Neural cell (in vitro differentiated cells): Measurements from ENCODE around the gene EYS. TPM values are rescaled to one million over a fixed set of nuclear protein-coding genes. Genes with fewer than 3 reads are reported as not detected.

Experiments
- H2AFZ ChIP-seq: fragments of 200-600, 300-800 bp; sonication (generic), shearing (Covaris generic); 2 replicates; pipeline ENCODE4 v1.6.0; 2014; ENCODE audit warnings: low read depth, mild to moderate bottlenecking, antibody characterized with exemption, low read length, moderate library complexity
- H3F3A ChIP-seq: fragments of 200-600 bp; shearing (Covaris generic); 2 replicates; pipeline ENCODE4 v1.6.1; 2016; ENCODE audit warnings: mild to moderate bottlenecking, moderate library complexity, mixed read lengths, antibody characterized with exemption, low read length; ENCODE audit not compliant: insufficient read depth, poor library complexity, severe bottlenecking
- H3K27ac ChIP-seq: fragments of 200-600, 300-800 bp; sonication (generic), shearing (Covaris generic); 2 replicates; pipeline ENCODE4 v1.5.1; 2014; ENCODE audit warnings: mild to moderate bottlenecking, low read length, moderate library complexity
- H3K27me3 ChIP-seq: fragments of 300-800, 200-600 bp; sonication (generic), shearing (Covaris generic); 2 replicates; pipeline ENCODE4 v1.6.0; 2014; ENCODE audit warnings: mild to moderate bottlenecking, low read depth, low read length, moderate library complexity; ENCODE audit not compliant: insufficient read depth
- H3K36me3 ChIP-seq: fragments of 300-800, 200-600 bp; sonication (generic), shearing (Covaris generic); 2 replicates; pipeline ENCODE4 v1.5.1; 2014; ENCODE audit warnings: mild to moderate bottlenecking, antibody characterized with exemption, low read length, moderate library complexity; ENCODE audit not compliant: insufficient read depth
- H3K4me2 ChIP-seq: fragments of 300-800, 200-600 bp; sonication (generic), shearing (Covaris generic); 2 replicates; pipeline ENCODE4 v1.6.0; 2014; ENCODE audit warnings: mild to moderate bottlenecking, low read length
- H3K4me3 ChIP-seq: fragments of 300-800, 200-600 bp; sonication (generic), shearing (Covaris generic); 2 replicates; pipeline ENCODE4 v1.5.1; 2014; ENCODE audit warnings: mild to moderate bottlenecking, low read length, moderate library complexity
- H3K79me2 ChIP-seq: fragments of 200-600 bp; shearing (Covaris generic); replicated peaks from 2 replicates; pipeline ENCODE4 v1.6.0; 2014; ENCODE audit warnings: mild to moderate bottlenecking, low read length, moderate library complexity; ENCODE audit not compliant: insufficient read depth
- H3K9ac ChIP-seq: fragments of 300-800, 200-600 bp; sonication (generic), shearing (Covaris generic); 2 replicates; pipeline ENCODE4 v1.6.1; 2016; ENCODE audit warnings: mild to moderate bottlenecking, low read length, mixed read lengths
- H3K9me2 ChIP-seq: fragments of 200-600 bp; shearing (Covaris generic); 2 replicates; pipeline ENCODE4 v1.6.1; 2016; ENCODE audit warnings: mild to moderate bottlenecking, low read length, mixed read lengths; ENCODE audit not compliant: insufficient read depth
- H3K9me3 ChIP-seq: fragments of 200-600, 300-800 bp; sonication (generic), shearing (Covaris generic); 2 replicates; pipeline ENCODE4 v1.6.1; 2016; ENCODE audit warnings: mild to moderate bottlenecking, mixed run types, low read length, moderate library complexity, mixed read lengths
- H4K20me1 ChIP-seq: fragments of 200-600 bp; shearing (Covaris generic); 2 replicates; pipeline ENCODE4 v1.6.1; 2016; ENCODE audit warnings: mild to moderate bottlenecking, mixed run types; ENCODE audit not compliant: insufficient read depth
- EP300 ChIP-seq: fragments of 450-650 bp; conservative IDR thresholded peaks from 2 replicates; pipeline ENCODE4 v1.6.1; 2014; ENCODE audit warnings: antibody characterized with exemption, mild to moderate bottlenecking, moderate library complexity; ENCODE audit not compliant: poor library complexity, severe bottlenecking
- EZH2 ChIP-seq: fragments of 200-600, 300-800 bp; shearing (Covaris generic), sonication (generic); IDR thresholded peaks from 2 replicates; pipeline ENCODE4 v1.6.1; 2014; ENCODE audit warnings: antibody characterized with exemption, low read length, borderline replicate concordance, mild to moderate bottlenecking; ENCODE audit not compliant: insufficient read depth, poor library complexity, severe bottlenecking
- MXI1 ChIP-seq: fragments of 450-650 bp; conservative IDR thresholded peaks from 2 replicates; pipeline ENCODE4 v1.6.1; 2014; ENCODE audit warnings: antibody characterized with exemption, mild to moderate bottlenecking; ENCODE audit not compliant: poor library complexity, severe bottlenecking
- POLR2AphosphoS5 ChIP-seq: IDR thresholded peaks from 2 replicates; pipeline ENCODE4 v1.6.1; 2012
- RAD21 ChIP-seq: fragments of 450-650 bp; conservative IDR thresholded peaks from 2 replicates; pipeline ENCODE4 v1.6.1; 2014; ENCODE audit warnings: antibody characterized with exemption, mild to moderate bottlenecking, moderate library complexity
- REST ChIP-seq: IDR thresholded peaks from 2 replicates; pipeline ENCODE4 v1.6.1; 2012; ENCODE audit warnings: borderline replicate concordance
- SMC3 ChIP-seq: fragments of 450-650 bp; conservative IDR thresholded peaks from 2 replicates; pipeline ENCODE4 v1.6.1; 2014; ENCODE audit warnings: antibody characterized with exemption, mild to moderate bottlenecking, moderate library complexity; ENCODE audit not compliant: poor library complexity
- TAF1 ChIP-seq: IDR thresholded peaks from 2 replicates; pipeline ENCODE4 v1.6.1; 2012; ENCODE audit warnings: low read depth
- polyA plus RNA-seq: library from polyadenylated mRNA; depleted of rRNA; stranded (reverse); fragments of >200 nt; gene quantifications from 2 replicates; pipeline ENCODE4 v1.2.3, GENCODE V29; 2014
- TF ChIP-seq, protein P1 (sequence below): fragments of 450-650 bp; IDR thresholded peaks from 2 replicates; pipeline ENCODE4 v1.5.1; 2014; ENCODE audit warnings: antibody characterized with exemption, mild to moderate bottlenecking, moderate library complexity; ENCODE audit not compliant: poor library complexity, severe bottlenecking

EYS gene
- polyA plus RNA-seq, 1 donor from 2014 or later = 0.38 TPM

- TF ChIP-seq POLR2AphosphoS5 = no peak
- no peak for TF ChIP-seq EZH2
- no peak for TF ChIP-seq MXI1
- TF ChIP-seq, protein P1, sequence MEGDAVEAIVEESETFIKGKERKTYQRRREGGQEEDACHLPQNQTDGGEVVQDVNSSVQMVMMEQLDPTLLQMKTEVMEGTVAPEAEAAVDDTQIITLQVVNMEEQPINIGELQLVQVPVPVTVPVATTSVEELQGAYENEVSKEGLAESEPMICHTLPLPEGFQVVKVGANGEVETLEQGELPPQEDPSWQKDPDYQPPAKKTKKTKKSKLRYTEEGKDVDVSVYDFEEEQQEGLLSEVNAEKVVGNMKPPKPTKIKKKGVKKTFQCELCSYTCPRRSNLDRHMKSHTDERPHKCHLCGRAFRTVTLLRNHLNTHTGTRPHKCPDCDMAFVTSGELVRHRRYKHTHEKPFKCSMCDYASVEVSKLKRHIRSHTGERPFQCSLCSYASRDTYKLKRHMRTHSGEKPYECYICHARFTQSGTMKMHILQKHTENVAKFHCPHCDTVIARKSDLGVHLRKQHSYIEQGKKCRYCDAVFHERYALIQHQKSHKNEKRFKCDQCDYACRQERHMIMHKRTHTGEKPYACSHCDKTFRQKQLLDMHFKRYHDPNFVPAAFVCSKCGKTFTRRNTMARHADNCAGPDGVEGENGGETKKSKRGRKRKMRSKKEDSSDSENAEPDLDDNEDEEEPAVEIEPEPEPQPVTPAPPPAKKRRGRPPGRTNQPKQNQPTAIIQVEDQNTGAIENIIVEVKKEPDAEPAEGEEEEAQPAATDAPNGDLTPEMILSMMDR = no peak
- TF ChIP-seq EP300 = no peak
- no peak for TF ChIP-seq RAD21
- no peak for TF ChIP-seq SMC3
- TF ChIP-seq TAF1 = no peak
- no peak for TF ChIP-seq REST
- Histone ChIP-seq H3K9me2 (no peaks in the 10 kb centered on the region), H3F3A (no peaks in the 10 kb centered on the region), H3K4me2 (no peak overlapping the region), H2AFZ (no peak overlapping the region), H3K9me3 (no peaks in the 10 kb centered on the region), H3K4me3 (no peak overlapping the region), H3K27me3 (no peaks in the 10 kb centered on the region), H3K79me2 (no peaks in the 10 kb centered on the region), H4K20me1 (no peaks in the 10 kb centered on the region), H3K9ac (no peak overlapping the region), H3K36me3 (no peaks in the 10 kb centered on the region), H3K27ac (no peak overlapping the region)
These were observed 757.8 kb downstream of the EYS start for GRCh38 chr6:64949257-64949656.

DNA sequence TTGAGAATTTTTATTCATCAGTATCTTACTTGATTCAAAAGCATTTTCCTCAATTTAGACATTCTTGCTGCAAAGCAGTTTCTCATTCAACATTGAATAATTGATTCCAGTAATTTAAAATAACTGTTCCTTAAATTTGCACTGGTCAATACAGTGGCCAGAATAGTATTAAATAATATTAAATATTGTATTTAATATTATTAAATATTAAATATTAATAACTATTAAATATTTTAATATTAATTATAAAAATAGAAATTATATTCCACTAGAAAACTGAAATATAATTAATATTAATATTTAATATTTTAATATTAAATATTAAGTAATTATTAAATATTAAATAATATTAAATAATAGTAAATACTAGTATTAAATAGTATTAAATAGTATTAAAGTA is 758.8 kb downstream of the EYS start:
- Histone ChIP-seq H3K79me2 (no peaks in the 10 kb centered on the region), H2AFZ (no peak overlapping the region), H4K20me1 (no peaks in the 10 kb centered on the region), H3K36me3 (no peaks in the 10 kb centered on the region), H3K27ac (no peak overlapping the region), H3F3A (no peaks in the 10 kb centered on the region), H3K9ac (no peak overlapping the region), H3K9me2 (no peaks in the 10 kb centered on the region), H3K27me3 (no peaks in the 10 kb centered on the region), H3K4me2 (no peak overlapping the region), H3K9me3 (no peaks in the 10 kb centered on the region), H3K4me3 (no peak overlapping the region)
- TF ChIP-seq, protein P1 = no peak
- no peak for TF ChIP-seq POLR2AphosphoS5
- TF ChIP-seq EZH2 = no peak
- TF ChIP-seq REST = no peak
- no peak for TF ChIP-seq EP300
- TF ChIP-seq TAF1 = no peak
- TF ChIP-seq MXI1 = no peak
- TF ChIP-seq RAD21 = no peak
- TF ChIP-seq SMC3 = no peak
